Endothelial cell of umbilical vein (primary cell): ENCODE data around the gene WIPI1. TPM values are rescaled to one million over a fixed set of nuclear protein-coding genes. Genes with fewer than 3 reads are reported as not detected.
"Not testable (repeated sequence)": the region's sequence is repeated elsewhere in the genome, so short reads cannot be mapped to it uniquely, and the experiment has no call there.

ENCODE experiments used
- BruUV-seq: library from RNA; stranded (reverse); fragments of 400-500 nt; replicated peaks from 2 replicates; lab custom pipeline; 2021; lab: Mats Ljungman, UMichigan
- CTCF ChIA-PET: fragments of 300-600, 350-600 bp; sonication (Branson Sonifier 250); formaldehyde crosslinking; loops from one replicate; lab custom pipeline; 2021; ENCODE audit warnings: antibody characterized with exemption, inconsistent platforms; lab: Charles Lee
- POLR2A ChIA-PET: fragments of 300-600, 350-600 bp; sonication (Branson Sonifier 250); formaldehyde crosslinking; loops from one replicate; lab custom pipeline; 2021; ENCODE audit warnings: antibody characterized with exemption, inconsistent platforms; lab: Charles Lee
- DNase-seq: peaks from one replicate; pipeline ENCODE4 v3.0.0-alpha.2; 2011; ENCODE audit warnings: low read depth, low spot score
- FAIRE-seq: peaks from 2 replicates; lab custom pipeline; 2011; peaks lifted over from hg19 to GRCh38; lab: Jason Lieb, UNC
- H2AFZ ChIP-seq: 2 replicates; pipeline ENCODE4 v1.6.0; 2012; ENCODE audit warnings: low read depth, low read length, control low read depth, inconsistent platforms
- H3K27ac ChIP-seq: 2 replicates; pipeline ENCODE4 v1.5.1; 2011; ENCODE audit warnings: low read depth, mild to moderate bottlenecking, control low read depth, low read length, moderate library complexity; ENCODE audit not compliant: insufficient read depth
- H3K27me3 ChIP-seq, 2 experiments: 2 replicates each; pipeline versions ENCODE4 v1.6.0 to v1.6.1; 2011; ENCODE audit warnings: low read length in 2 of 2, mixed read lengths in 1 of 2; ENCODE audit not compliant: control insufficient read depth in 2 of 2, insufficient read depth in 2 of 2
- H3K36me3 ChIP-seq, 2 experiments: 2 replicates in 1 of 2; 3 replicates in 1 of 2; pipeline ENCODE4 v1.5.1; 2011; ENCODE audit warnings: low read length in 2 of 2, mild to moderate bottlenecking in 1 of 2, moderate library complexity in 1 of 2; ENCODE audit not compliant: control insufficient read depth in 2 of 2, insufficient read depth in 2 of 2; ENCODE audit errors: extremely low read depth in 1 of 2
- H3K4me1 ChIP-seq: 3 replicates; pipeline ENCODE4 v1.5.1; 2011; ENCODE audit warnings: mild to moderate bottlenecking, low read length; ENCODE audit not compliant: control insufficient read depth, insufficient read depth; ENCODE audit errors: extremely low read depth
- H3K4me2 ChIP-seq: 2 replicates; pipeline ENCODE4 v1.6.1; 2011; ENCODE audit warnings: low read length, control low read depth, mixed read lengths; ENCODE audit not compliant: insufficient read depth
- H3K4me3 ChIP-seq, 3 experiments: fragments of 200-600 bp in 1 of 3; sonication (generic), shearing (Covaris generic) in 1 of 3; replicated peaks in 1 of 3; 2 replicates each; pipeline ENCODE4 v1.5.1; 2011 to 2016; ENCODE audit warnings: control low read depth in 3 of 3, low read length in 3 of 3, mild to moderate bottlenecking in 2 of 3, inconsistent platforms in 1 of 3, low read depth in 1 of 3, moderate library complexity in 1 of 3; ENCODE audit not compliant: insufficient read depth in 1 of 3
- H3K79me2 ChIP-seq: 2 replicates; pipeline ENCODE4 v1.6.0; 2012; ENCODE audit warnings: low read length, inconsistent platforms; ENCODE audit not compliant: control insufficient read depth, insufficient read depth
- H3K9ac ChIP-seq: replicated peaks from 2 replicates; pipeline ENCODE3; 2011; ENCODE audit warnings: low read length, control low read depth; ENCODE audit not compliant: insufficient read depth; ENCODE audit errors: extremely low read depth
- H3K9me1 ChIP-seq: replicated peaks from 3 replicates; pipeline ENCODE4 v1.6.0; 2011; ENCODE audit warnings: mild to moderate bottlenecking, low read length; ENCODE audit not compliant: control insufficient read depth, insufficient read depth; ENCODE audit errors: extremely low read depth
- H3K9me3 ChIP-seq: replicated peaks from 2 replicates; pipeline ENCODE4 v1.5.1; 2012; ENCODE audit warnings: low read length, inconsistent platforms; ENCODE audit not compliant: control insufficient read depth, insufficient read depth
- H4K20me1 ChIP-seq: replicated peaks from 2 replicates; pipeline ENCODE3; 2011; ENCODE audit warnings: mild to moderate bottlenecking, low read length; ENCODE audit not compliant: control insufficient read depth, insufficient read depth; ENCODE audit errors: extremely low read depth
- EZH2 ChIP-seq: IDR thresholded peaks from 2 replicates; pipeline ENCODE4 v1.6.1; 2012; ENCODE audit warnings: borderline replicate concordance, low read depth, mild to moderate bottlenecking, moderate library complexity, low read length, inconsistent platforms; ENCODE audit not compliant: severe bottlenecking
- FOS ChIP-seq: IDR thresholded peaks from 2 replicates; pipeline ENCODE4 v1.6.1; 2011; ENCODE audit warnings: mild to moderate bottlenecking, low read length, moderate library complexity, borderline replicate concordance; ENCODE audit not compliant: insufficient read depth
- GATA2 ChIP-seq: IDR thresholded peaks from 2 replicates; pipeline ENCODE4 v1.7.0; 2011; ENCODE audit warnings: low read depth, mild to moderate bottlenecking, moderate library complexity, mixed read lengths, low read length; ENCODE audit not compliant: insufficient read length, insufficient read depth
- JUN ChIP-seq: IDR thresholded peaks from 2 replicates; pipeline ENCODE4 v1.6.1; 2011; ENCODE audit warnings: borderline replicate concordance, low read depth; ENCODE audit not compliant: insufficient read length, insufficient read depth
- MYC ChIP-seq: IDR thresholded peaks from one replicate; pipeline ENCODE4 v1.6.1; 2011; ENCODE audit warnings: mild to moderate bottlenecking, low read depth, low read length
- POLR2A ChIP-seq: IDR thresholded peaks from 2 replicates; pipeline ENCODE4 v1.6.1; 2012; ENCODE audit warnings: low read depth, mild to moderate bottlenecking, control low read depth, low read length
- dilution Hi-C: fragments of 300-500 bp; cut with MboI; formaldehyde crosslinking; loops from one replicate; pipeline ENCODE4 v1.15.0; 2019; ENCODE audit warnings: low sequenced_read_pairs; ENCODE audit not compliant: extremely low pct_ligation_motif_present
- intact Hi-C: fragments of 100-400 bp; cut with micrococcal nuclease; formaldehyde crosslinking; loops from one replicate; pipeline ENCODE4 v1.10.0; 2022
- polyA plus RNA-seq, 4 experiments: library from polyadenylated mRNA; depleted of rRNA in 3 of 4; stranded (reverse) in 3 of 4; unstranded in 1 of 4; fragments of >200 nt; gene quantifications; 2 replicates each; pipeline versions ENCODE4 v1.2.1 to v1.2.3, GENCODE V29; 2011 to 2012; ENCODE audit warnings: missing spikeins in 1 of 4
- total RNA-seq: library from RNA; stranded (reverse); gene quantifications from 2 replicates; pipeline ENCODE4 v1.2.3, GENCODE V29; 2021
- TF ChIP-seq, protein P1 (sequence below), 2 donors: IDR thresholded peaks; 1 replicate in 1 of 2; 2 replicates in 1 of 2; pipeline ENCODE4 v1.5.1; 2011; ENCODE audit warnings: low read length in 2 of 2, mild to moderate bottlenecking in 2 of 2, moderate library complexity in 2 of 2, control low read depth in 1 of 2, inconsistent platforms in 1 of 2, low read depth in 1 of 2; ENCODE audit not compliant: insufficient read depth in 1 of 2; ENCODE audit errors: extremely low read depth in 1 of 2

Gene WIPI1
- total and polyA plus RNA-seq, 2 donors (not counting 3 experiments of a cell fraction or from before 2014, with no cell fraction given): 49.9 to 70.3 TPM

DNA sequence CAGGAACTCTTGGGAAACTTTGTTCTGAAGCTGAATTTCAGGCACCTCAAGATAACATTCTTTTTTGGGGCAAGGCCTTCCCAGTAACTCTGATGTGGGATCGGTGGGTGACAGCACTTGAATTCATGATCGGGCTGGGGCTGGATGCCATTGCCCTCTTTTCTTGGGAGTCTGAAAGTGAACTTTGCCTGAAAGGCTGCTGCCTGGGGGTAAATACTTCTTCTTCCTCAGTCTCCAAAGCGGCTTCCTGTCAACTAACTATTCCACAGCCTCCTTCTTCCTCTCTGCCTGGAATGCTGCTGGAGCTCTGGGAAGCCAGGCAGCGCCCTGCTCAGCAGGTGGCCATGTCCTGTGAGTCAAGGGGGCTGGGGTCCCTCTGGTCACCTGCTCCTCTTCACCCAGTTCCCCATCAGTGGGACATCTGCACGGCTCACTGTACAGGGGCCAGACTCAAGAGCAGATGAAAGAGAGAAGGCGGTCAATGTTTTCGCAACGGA lies 79.5 kb downstream of the WIPI1 start:
- CTCF ChIA-PET: interaction anchor here (1.0 to 5.2 kb wide), 2 partner anchors 22 to 24 kb away, joined by 3 to 24 read pairs; no protein-coding TSS in a partner anchor
- H3K4me2 ChIP-seq: no peak overlapping the region
- H3K9ac ChIP-seq: peak overlapping the region; percentile 56
- H3K9me3 ChIP-seq: no peaks in the 10 kb centered on the region
- H3K4me3 ChIP-seq: no peak overlapping the region
- no peak for DNase-seq
- H3K27ac ChIP-seq: peak overlapping the region; percentile 75
- H3K79me2 ChIP-seq: no peaks in the 10 kb centered on the region
- dilution Hi-C loops (no loop called here), intact Hi-C loops (loop anchor here (1.0 to 2.0 kb wide), 4 partner anchors 23 to 85 kb away; no protein-coding TSS in a partner anchor)
- no peaks in the 10 kb centered on the region for H3K27me3 ChIP-seq
- H3K36me3 ChIP-seq: no peaks in the 10 kb centered on the region
- peaks cover 29% of the 10 kb centered on the region for H3K4me1 ChIP-seq
- no TSS peak for BruUV-seq
- TF ChIP-seq, protein P1, sequence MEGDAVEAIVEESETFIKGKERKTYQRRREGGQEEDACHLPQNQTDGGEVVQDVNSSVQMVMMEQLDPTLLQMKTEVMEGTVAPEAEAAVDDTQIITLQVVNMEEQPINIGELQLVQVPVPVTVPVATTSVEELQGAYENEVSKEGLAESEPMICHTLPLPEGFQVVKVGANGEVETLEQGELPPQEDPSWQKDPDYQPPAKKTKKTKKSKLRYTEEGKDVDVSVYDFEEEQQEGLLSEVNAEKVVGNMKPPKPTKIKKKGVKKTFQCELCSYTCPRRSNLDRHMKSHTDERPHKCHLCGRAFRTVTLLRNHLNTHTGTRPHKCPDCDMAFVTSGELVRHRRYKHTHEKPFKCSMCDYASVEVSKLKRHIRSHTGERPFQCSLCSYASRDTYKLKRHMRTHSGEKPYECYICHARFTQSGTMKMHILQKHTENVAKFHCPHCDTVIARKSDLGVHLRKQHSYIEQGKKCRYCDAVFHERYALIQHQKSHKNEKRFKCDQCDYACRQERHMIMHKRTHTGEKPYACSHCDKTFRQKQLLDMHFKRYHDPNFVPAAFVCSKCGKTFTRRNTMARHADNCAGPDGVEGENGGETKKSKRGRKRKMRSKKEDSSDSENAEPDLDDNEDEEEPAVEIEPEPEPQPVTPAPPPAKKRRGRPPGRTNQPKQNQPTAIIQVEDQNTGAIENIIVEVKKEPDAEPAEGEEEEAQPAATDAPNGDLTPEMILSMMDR (IDR thresholded peaks at IDR 0.05; ENCODE audit: extremely low read depth in 1 of 2, insufficient read depth in 1 of 2, low read depth in 1 of 2, low read length in 2 of 2): no peak
- TF ChIP-seq EZH2 (no peak), MYC (no peak), JUN (no peak), FOS (no peak), GATA2 (no peak), POLR2A (peak; percentile 53)
- POLR2A ChIA-PET: no interaction called here
- H3K9me1 ChIP-seq: no peaks in the 10 kb centered on the region
- H2AFZ ChIP-seq: peak overlapping the region; percentile 64
- no peaks in the 10 kb centered on the region for H4K20me1 ChIP-seq
- FAIRE-seq: no peak

DNA sequence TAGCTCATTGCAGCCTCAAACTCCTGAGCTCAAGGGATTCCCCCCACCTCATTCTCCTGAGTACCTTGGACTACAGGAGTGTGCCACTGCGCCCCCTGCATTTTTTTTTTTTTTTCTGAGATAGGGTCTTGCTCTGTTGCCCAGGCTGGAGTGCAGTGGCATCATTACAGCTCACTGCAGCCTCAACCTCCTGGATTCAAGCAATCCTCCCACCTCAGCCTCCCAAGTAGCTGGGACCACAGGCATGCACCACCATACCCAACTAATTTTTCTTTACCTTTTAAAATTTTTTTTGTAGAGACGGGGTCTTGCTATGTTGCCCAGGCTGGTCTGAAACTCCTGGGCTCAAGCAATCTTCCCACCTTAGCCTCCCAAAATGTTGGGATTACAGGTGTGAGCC lies 81.1 kb downstream of the WIPI1 start:
- H3K4me2 ChIP-seq, POLR2A ChIA-PET: not testable (repeated sequence)

More for the DNA sequence above, 81.1 kb downstream of the WIPI1 start:
- intact Hi-C loops, BruUV-seq, H4K20me1 ChIP-seq, H3K4me3 ChIP-seq, FAIRE-seq, H3K27me3 ChIP-seq, H3K36me3 ChIP-seq, H2AFZ ChIP-seq, H3K9ac ChIP-seq, DNase-seq, H3K79me2 ChIP-seq, H3K9me3 ChIP-seq, dilution Hi-C loops, H3K27ac ChIP-seq, H3K9me1 ChIP-seq: not testable (repeated sequence)
- CTCF ChIA-PET: interaction anchor here (5.2 kb wide), 1 partner anchor 23 kb away, joined by 24 read pairs; no protein-coding TSS in a partner anchor
- H3K4me1 ChIP-seq: peaks cover 25% of the 10 kb centered on the region
